GM23338 (cell line): ENCODE data around the gene GLRA2.

Source experiments
- CREB1 ChIP-seq: fragments of 250-450 bp; sonication (Bioruptor Pico); IDR thresholded peaks from 2 replicates; pipeline ENCODE4 v1.5.0; 2020; ENCODE audit warnings: low read depth, mild to moderate bottlenecking, moderate library complexity
- EZH2 ChIP-seq: fragments of 200-600 bp; sonication (generic); IDR thresholded peaks from one replicate; pipeline ENCODE4 v1.8.0; 2017; ENCODE audit warnings: antibody characterized with exemption, mild to moderate bottlenecking, low read depth; ENCODE audit not compliant: unreplicated experiment
- EZH2phosphoT487 ChIP-seq: fragments of 200-600 bp; sonication (generic); IDR thresholded peaks from one replicate; pipeline ENCODE4 v1.8.1; 2018; ENCODE audit warnings: antibody characterized with exemption; ENCODE audit not compliant: unreplicated experiment
- JUNB ChIP-seq: IDR thresholded peaks from one replicate; pipeline ENCODE4 v1.6.1; 2016; ENCODE audit warnings: antibody characterized with exemption; ENCODE audit not compliant: unreplicated experiment
- POLR2AphosphoS5 ChIP-seq: IDR thresholded peaks from 2 replicates; pipeline ENCODE4 v1.6.1; 2016; ENCODE audit warnings: antibody characterized with exemption, low read depth
- STAT1 ChIP-seq: IDR thresholded peaks from one replicate; pipeline ENCODE4 v1.6.1; 2016; ENCODE audit warnings: antibody characterized with exemption; ENCODE audit not compliant: unreplicated experiment
- ZNF114 ChIP-seq: fragments of 250-450 bp; sonication (Bioruptor Pico); IDR thresholded peaks from 2 replicates; pipeline ENCODE4 v1.5.0; 2020; ENCODE audit warnings: mild to moderate bottlenecking, moderate library complexity
- TF ChIP-seq, protein P1 (sequence below): IDR thresholded peaks from one replicate; pipeline ENCODE4 v1.6.1; 2018; ENCODE audit warnings: antibody characterized with exemption; ENCODE audit not compliant: unreplicated experiment
- TF ChIP-seq, protein P2 (sequence below), 2 experiments: fragments of 200-600 bp in 1 of 2; sonication (generic) in 1 of 2; conservative IDR thresholded peaks; 2 replicates each; pipeline versions ENCODE4 v1.5.1 to v1.6.1; 2016 to 2017; ENCODE audit warnings: antibody characterized with exemption in 2 of 2, low read depth in 2 of 2, mild to moderate bottlenecking in 2 of 2, moderate library complexity in 1 of 2

DNA sequence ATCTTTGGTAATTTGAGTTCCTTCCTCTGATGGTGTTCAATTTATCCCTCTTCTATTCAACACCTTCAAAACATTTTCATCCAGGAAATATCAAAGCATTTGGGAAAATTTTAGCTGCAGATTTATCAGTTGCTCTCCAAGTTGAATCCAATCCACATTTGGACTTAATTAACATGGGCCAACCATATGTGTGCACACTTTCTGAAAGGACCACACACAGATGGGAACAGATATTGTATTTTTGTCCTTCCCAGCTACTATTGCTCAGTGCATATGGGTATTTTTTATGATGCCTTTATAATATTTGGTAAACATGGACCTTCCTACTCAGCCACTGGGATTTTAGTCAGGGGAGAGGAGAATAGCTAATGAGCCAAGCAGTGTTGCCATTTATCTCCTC is 65.2 kb downstream of the GLRA2 start:
- no peak for TF ChIP-seq STAT1
- TF ChIP-seq, protein P1, sequence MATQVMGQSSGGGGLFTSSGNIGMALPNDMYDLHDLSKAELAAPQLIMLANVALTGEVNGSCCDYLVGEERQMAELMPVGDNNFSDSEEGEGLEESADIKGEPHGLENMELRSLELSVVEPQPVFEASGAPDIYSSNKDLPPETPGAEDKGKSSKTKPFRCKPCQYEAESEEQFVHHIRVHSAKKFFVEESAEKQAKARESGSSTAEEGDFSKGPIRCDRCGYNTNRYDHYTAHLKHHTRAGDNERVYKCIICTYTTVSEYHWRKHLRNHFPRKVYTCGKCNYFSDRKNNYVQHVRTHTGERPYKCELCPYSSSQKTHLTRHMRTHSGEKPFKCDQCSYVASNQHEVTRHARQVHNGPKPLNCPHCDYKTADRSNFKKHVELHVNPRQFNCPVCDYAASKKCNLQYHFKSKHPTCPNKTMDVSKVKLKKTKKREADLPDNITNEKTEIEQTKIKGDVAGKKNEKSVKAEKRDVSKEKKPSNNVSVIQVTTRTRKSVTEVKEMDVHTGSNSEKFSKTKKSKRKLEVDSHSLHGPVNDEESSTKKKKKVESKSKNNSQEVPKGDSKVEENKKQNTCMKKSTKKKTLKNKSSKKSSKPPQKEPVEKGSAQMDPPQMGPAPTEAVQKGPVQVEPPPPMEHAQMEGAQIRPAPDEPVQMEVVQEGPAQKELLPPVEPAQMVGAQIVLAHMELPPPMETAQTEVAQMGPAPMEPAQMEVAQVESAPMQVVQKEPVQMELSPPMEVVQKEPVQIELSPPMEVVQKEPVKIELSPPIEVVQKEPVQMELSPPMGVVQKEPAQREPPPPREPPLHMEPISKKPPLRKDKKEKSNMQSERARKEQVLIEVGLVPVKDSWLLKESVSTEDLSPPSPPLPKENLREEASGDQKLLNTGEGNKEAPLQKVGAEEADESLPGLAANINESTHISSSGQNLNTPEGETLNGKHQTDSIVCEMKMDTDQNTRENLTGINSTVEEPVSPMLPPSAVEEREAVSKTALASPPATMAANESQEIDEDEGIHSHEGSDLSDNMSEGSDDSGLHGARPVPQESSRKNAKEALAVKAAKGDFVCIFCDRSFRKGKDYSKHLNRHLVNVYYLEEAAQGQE, result no peak
- no peak for TF ChIP-seq POLR2AphosphoS5
- no peak for TF ChIP-seq EZH2
- TF ChIP-seq, protein P2, sequence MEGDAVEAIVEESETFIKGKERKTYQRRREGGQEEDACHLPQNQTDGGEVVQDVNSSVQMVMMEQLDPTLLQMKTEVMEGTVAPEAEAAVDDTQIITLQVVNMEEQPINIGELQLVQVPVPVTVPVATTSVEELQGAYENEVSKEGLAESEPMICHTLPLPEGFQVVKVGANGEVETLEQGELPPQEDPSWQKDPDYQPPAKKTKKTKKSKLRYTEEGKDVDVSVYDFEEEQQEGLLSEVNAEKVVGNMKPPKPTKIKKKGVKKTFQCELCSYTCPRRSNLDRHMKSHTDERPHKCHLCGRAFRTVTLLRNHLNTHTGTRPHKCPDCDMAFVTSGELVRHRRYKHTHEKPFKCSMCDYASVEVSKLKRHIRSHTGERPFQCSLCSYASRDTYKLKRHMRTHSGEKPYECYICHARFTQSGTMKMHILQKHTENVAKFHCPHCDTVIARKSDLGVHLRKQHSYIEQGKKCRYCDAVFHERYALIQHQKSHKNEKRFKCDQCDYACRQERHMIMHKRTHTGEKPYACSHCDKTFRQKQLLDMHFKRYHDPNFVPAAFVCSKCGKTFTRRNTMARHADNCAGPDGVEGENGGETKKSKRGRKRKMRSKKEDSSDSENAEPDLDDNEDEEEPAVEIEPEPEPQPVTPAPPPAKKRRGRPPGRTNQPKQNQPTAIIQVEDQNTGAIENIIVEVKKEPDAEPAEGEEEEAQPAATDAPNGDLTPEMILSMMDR (conservative IDR thresholded peaks at IDR 0.05; ENCODE audit: low read depth in 2 of 2), result no peak
- TF ChIP-seq CREB1, result no peak
- no peak for TF ChIP-seq JUNB
- TF ChIP-seq ZNF114, result no peak
- TF ChIP-seq EZH2phosphoT487, result no peak
